Activated CD8-positive, alpha-beta memory T cell treated with anti-CD3 and anti-CD28 coated beads for 1 hour (primary cell): ENCODE results near the gene DGKK.
"Not testable (repeated sequence)": the region's sequence is repeated elsewhere in the genome, so short reads cannot be mapped to it uniquely, and the experiment has no call there.

Experiments
- DNase-seq, 2 donors: peaks; one replicate each; pipeline ENCODE4 v3.0.0-alpha.2; 2020; ENCODE audit warnings: low read depth in 1 of 2; ENCODE audit errors: extremely low read depth in 1 of 2

DGKK gene

DNA sequence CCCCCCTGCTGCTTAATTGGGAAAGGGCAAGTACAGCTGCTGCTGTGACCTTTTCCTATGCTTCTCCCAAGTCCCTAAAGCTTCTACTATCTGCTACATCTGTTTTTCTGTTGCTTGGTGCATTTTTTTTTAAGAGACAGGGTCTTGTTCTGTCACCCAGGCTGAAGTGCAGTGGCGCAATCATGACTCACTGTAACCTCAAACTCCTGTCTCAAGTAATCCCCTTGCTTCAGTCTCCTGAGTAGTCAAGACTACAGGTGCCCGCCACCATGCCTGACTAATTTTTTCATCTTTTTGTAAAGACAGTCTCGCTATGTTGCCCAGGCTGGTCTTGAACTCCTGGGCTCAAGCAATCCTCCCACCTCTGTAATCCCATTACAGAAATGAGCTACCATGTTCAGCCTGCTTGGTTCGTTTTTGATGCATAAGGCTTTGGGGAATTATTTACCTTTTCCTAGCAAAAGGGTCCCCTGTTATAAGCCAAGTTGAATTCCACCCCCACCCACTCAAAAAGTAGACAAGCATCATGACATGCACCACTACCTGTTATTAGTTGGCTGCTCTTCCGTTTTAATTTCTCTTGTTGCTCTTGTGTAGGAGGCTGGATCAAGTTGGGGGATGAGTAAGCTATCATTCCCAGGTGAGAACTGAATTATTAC, 39.6 kb downstream of the DGKK start:
- DNase-seq: no peak

DNA sequence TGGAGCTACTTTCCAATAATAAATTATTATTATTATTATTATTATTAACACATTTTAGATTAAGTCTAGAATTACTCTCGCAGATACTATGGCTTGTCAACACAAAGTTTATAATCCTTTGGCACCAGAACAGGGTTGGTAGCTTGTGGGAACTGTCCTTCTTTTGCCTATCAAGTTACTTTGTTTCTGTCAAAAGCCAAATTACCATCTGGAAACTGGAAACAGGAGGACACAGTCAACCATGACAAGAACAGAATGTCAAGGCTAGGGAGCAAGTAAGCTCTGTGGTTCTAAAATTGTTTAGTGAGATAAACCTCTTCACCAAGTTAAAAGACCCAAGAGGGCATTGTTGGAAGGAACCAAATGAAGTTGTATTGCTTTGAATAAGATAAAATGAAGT, 42.5 kb downstream of the DGKK start:
- no peak for DNase-seq

DNA sequence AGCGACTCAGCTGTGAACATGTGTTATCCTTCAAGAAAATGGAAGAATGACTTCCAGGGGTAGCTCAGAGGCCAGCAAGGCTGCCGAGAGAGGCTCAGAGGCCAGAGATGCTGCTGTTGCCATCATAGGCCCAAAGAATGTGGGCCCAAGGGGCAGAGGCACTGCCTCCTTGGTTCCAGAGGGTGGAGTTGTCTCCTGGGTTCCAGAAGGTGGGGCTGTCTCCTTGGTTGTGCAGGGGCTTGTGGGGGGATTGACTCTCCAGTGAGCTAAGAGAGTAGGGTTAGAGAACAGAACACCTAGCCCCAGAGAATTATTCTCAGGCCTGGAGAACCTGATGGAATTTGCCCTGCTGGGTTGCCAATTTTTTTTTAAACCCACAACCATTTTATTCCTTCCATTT, 62.6 kb downstream of the DGKK start:
- no peak for DNase-seq

DNA sequence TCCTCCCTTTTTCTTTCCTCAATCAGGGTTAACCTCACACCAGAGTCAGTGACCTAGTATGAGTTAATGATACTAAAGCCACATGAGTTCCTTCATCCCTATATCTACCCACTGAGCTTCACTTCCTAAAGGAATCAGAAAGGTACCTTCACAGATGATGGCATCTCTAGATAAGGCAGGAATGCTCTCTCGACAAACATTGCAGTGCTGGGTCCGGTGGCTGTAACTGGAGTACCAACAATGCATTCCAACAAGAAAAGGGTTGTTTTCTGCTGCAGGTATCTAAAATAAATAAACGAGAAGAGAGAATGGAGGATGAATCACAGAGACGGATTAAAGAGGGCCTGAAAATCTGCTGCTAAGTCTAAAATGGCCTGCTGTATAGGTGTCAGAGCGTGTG, 66.7 kb downstream of the DGKK start:
- no peak for DNase-seq

DNA sequence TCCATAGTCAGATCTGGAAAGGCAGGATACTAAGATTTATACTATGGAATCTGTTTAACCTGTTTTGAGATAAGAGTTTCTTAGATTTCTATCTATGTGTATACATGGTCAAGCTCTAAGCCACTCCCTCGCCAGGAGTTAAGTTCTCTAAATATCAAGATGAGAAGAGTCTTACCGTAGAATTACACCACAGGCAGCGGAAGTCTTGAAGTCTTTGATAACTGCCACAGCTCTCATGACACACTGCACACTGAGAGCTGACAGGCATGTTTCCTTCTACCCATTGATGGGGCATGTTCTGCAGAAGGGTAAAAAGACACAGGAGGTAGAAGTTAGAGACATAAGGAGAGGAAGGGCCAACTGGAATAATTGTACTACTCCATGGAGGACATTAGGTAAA, 67.7 kb downstream of the DGKK start:
- no peak for DNase-seq

DNA sequence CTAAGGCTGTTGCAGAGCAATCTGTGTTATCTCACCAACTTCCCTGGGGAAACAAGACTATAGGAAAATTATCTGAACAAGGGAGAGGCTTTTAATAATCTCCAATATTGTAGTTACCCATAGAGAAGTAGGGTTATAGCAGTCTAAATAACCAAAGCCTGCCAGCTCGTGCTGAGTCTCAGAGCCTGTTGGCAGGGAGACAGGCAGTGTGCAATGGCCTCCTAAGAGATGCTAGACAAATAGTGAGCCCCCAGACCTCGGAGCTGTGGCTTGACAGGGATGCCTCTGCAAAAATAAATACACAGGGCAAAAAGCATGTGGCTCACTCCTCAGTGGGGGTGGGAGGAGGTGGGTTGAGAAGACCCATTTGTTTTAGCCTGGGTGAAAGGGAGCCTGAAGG, 76.7 kb downstream of the DGKK start:
- no peak for DNase-seq

DNA sequence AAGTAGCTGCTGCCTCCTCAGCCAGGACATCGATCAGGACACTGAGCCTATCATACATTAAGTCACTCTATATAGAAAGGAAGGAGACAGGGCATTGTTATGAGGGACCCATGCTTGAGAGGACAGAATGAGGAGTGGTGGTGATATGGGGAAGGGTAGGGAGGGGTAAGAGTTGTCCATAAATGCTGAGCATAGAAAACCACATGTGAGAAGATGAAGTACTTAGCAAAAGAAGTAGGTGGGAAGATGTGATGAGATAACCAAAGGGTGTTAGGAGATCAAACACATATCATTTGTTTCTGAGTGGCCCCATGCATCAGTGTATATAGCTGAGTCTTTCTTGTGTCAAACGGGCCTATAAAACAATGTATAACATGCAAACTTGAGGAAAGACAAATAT, 84.1 kb downstream of the DGKK start:
- no peak for DNase-seq

DNA sequence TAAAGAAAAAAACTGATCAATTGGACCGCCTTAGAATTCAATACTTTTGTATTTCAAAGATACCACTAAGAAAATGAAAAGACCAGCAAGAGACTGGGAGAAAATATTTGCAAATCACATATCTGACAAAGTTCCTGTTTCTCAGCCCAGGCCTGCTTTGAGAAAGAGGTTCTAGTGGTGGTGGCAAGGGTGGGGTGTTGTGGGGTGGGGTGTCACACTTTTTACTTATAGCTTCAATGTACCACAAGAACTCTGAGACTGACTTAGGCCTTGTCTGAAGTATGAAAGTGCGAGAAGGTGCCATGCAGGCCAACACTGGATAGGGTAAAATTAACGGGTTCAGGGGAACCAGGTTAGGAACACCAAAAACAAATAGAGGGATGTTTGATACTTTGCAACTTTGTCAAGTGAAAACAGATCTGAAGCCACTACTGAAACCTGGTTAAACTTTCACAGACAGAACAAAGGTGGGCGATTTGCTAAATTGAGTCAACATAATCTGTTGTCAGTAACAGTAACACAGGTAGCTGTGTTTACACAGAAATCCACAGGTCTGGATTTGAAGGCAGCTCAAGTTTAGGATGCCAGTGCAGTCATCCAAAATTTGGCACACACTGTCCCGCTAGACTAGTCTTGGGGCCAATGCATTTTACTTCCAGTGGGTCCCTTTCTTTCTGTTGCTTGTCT, 88.8 kb downstream of the DGKK start:
- no peak for DNase-seq

DNA sequence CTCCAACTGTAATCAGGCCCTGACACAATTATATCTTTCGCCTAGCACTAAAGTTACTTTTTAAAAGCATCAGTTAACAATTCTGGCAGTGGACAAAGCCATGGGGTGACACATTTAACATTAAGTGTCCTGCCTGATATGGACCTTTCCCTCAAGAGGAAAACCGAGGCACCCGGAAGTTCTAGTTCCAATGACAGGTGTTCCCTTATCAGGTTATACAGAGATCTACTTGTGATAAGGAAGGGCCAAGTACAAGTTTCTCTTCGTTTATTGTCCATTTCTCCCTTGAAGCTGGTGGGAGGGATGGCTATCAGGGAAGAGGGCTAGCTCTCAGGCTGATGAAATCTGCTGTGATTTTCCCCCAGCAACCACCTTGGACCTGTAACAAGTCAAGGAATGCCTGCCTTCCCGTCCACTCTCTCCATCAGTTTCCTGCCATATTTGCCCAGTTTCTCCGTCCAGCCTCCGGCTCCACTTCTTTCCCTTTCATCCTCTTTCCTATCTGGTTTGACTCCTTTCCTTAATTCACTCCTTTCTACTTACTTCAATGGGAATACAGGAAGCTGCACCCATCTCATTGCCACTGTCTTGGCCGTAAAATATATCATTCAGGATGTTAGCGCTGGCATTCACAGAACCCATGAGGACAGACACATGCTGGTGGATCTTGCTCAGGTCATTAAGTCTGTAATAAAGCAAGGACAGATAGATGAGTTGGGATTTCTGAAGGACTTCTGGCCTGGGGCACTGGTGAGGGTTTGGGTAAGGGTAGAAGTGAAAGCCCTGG, 95.0 kb downstream of the DGKK start:
- no peak for DNase-seq

DNA sequence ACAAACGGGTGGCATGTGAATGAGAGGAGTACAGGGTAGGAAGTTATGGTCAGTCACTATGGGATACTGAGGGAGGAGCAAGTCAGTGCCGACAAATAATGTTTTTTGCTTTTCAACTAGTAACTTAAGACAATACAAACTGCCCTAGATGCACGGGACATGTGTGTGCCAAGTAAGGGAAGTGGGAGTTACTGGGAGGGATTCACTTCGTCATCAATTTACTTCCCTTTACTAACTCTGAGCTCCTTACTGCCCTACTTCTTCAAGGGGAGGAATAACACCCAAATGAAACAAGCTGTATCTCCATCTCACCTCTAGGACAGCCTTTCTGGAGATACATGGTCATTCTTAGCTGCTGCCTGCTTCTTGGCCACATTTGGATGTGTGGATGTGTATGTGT, 97.7 kb downstream of the DGKK start:
- DNase-seq: no peak

DNA sequence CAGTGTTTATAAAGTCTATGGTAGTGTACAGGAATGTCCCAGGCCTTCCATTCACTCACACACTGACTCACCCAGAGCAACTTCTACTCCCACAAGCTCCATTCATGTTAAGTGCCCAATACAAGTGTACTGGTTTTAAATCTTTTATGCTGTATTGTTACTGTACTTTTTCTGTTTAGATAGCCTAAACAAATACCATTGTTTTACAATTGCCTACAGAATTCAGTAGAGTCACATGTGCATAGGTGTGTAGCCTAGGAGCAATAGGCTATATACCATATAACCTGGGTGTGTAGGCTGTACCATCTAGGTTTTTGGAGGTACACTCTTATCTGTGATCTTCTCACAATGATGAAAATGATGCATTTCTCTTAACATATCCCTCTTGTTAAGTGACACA, 126.7 kb downstream of the DGKK start:
- DNase-seq: no peak

DNA sequence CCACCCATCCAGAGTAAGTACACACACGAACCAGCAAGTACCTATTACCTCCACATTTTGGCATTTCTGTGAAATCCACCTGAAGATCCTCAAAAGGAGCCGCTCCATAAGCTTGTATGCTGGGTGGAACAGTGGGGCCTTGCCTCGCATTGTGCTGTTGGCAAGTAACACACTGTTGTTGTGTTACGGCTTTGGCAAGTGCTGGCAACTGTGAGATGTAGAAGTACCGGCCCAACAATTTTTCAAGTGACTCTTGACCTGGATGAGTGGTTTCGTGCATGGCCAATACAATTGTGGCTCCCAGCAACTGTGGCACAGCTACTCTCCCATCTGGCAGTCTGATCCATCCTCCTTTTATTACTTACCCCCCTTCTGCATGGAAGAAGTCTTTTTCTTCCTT, 137.3 kb downstream of the DGKK start:
- DNase-seq: no peak

DNA sequence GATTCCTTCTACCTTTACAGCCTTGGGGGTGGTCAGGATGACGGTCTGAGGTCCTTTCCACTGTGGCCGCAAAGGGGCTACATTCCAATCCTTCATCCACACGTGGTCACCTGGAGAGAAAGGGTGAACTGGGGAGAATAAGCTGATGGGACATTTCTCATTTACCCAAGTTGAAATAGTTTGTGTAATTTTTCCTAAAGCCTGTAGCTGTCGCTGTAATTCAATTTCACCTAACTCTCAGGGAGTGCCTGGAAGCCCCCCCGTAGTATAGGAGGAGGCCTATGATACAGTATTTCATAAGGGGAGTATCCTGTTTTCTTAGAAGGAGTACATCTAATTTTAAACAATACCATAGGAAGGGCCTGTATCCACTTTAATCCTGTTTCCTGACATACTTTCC, 138.0 kb downstream of the DGKK start:
- DNase-seq: not testable (repeated sequence)

DNA sequence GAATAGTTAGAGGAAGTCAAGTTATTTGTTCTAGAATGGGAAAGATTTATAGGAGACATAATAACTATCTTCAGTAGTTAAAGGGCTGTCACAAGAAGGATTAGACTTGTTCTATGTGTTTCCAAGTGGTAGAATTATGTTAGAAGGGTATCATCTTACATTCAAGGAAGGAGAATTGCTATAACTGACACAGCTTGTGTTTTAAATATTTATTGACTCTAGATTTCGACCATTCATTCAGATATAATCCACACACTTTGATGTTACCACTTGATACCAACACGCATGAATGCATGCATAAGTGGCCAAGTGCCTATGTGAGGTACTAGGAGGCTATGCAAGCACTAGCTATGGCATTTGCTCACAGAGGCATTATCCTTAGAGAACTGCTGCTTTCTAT, 143.4 kb downstream of the DGKK start:
- no peak for DNase-seq
